Right lobe of liver (tissue), 4 donors: Measurements from ENCODE around the gene PDLIM5.

Source experiments
- POLR2A ChIP-seq: fragments of 450-650 bp; IDR thresholded peaks from one replicate; pipeline ENCODE4 v1.6.1; 2017; ENCODE audit warnings: antibody characterized with exemption, mild to moderate bottlenecking
- TF ChIP-seq, protein P1 (sequence below), 4 donors: fragments of 200-600 bp in 3 of 4; fragments of 450-650 bp in 1 of 4; IDR thresholded peaks; one replicate each; pipeline versions ENCODE4 v1.5.1 to v1.8.0; 2016 to 2022; ENCODE audit warnings: antibody characterized with exemption in 4 of 4, mild to moderate bottlenecking in 2 of 4
- donor health status: DM: no; HTN: no; CAD: no.
- donor health status: DM: no; HTN: no; CAD: no.
- donor health status: DM: no; HTN: yes; CAD: no.

DNA sequence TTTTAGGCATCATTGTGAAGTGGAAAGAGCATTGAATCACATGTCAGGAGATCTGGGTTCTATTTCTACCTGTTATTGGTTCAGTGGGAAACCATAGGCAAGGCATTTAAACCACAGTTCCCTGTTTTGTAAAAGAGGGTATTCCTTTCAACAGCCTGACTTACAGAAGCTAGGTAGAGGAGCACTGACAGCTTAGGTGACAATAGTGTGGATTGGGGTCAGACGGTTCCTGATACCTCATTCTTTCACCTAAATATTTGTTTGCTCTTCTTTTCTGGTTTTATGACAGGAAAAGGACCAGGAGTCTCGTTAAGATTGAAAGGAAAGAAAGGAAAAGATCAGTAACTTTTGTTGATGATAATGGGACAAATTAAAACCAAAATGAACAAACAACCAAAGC, 15.9 kb upstream of the PDLIM5 start:
- no peak for TF ChIP-seq POLR2A
- TF ChIP-seq, protein P1, sequence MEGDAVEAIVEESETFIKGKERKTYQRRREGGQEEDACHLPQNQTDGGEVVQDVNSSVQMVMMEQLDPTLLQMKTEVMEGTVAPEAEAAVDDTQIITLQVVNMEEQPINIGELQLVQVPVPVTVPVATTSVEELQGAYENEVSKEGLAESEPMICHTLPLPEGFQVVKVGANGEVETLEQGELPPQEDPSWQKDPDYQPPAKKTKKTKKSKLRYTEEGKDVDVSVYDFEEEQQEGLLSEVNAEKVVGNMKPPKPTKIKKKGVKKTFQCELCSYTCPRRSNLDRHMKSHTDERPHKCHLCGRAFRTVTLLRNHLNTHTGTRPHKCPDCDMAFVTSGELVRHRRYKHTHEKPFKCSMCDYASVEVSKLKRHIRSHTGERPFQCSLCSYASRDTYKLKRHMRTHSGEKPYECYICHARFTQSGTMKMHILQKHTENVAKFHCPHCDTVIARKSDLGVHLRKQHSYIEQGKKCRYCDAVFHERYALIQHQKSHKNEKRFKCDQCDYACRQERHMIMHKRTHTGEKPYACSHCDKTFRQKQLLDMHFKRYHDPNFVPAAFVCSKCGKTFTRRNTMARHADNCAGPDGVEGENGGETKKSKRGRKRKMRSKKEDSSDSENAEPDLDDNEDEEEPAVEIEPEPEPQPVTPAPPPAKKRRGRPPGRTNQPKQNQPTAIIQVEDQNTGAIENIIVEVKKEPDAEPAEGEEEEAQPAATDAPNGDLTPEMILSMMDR (IDR thresholded peaks at IDR 0.05), result no peak
